Measurements from ENCODE around the gene HSPA1A. TPM values are rescaled to one million over a fixed set of nuclear protein-coding genes. Genes with fewer than 3 reads are reported as not detected.
A peak's percentile ranks its signal among the peaks of the same experiment; 100 is the strongest.

Gene HSPA1A
- total and polyA plus RNA-seq, 10 donors: 16.4 to 384 (median 122) TPM

DNA sequence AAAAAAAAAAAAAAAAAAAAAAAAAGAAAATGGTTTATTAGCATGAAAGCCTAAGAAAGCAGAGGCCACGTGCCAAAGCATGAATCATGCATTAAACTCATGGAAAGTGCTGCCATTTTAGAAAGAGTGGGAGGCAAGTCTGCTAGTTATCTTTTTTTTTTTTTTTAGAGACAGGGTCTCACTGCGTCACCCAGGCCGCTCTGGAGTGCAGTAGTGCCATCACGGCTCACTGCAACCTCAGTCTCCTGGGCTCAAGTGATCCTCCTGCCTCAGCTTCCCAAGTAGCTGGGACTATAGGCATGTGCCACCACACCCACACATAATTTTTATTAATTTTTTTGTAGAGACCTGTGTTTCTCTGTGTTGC lies 43.4 kb upstream of the HSPA1A start:
- intact Hi-C loops (cut with DNase I; ENCODE audit: low total_unique reads): no loop called here
- Histone ChIP-seq H3K27me3 (replicated peaks in 1 of 7) (no peaks in the 10 kb centered on the region), H3K27ac (peak overlapping the region in 1 of 8 donors; percentile 8), H3K36me3 (no peaks in the 10 kb centered on the region), H3K4me3 (no peak overlapping the region), H3K4me1 (peaks cover 6 to 75% (median 37%) of the 10 kb centered on the region in 6 donors), H3K9me3 (no peaks in the 10 kb centered on the region)
- DNase-seq: peak; percentile 46
- TF ChIP-seq POLR2A (IDR thresholded peaks at IDR 0.05) (no peak), POLR2AphosphoS5 (IDR thresholded peaks at IDR 0.05) (no peak)
- TF ChIP-seq, protein P1, sequence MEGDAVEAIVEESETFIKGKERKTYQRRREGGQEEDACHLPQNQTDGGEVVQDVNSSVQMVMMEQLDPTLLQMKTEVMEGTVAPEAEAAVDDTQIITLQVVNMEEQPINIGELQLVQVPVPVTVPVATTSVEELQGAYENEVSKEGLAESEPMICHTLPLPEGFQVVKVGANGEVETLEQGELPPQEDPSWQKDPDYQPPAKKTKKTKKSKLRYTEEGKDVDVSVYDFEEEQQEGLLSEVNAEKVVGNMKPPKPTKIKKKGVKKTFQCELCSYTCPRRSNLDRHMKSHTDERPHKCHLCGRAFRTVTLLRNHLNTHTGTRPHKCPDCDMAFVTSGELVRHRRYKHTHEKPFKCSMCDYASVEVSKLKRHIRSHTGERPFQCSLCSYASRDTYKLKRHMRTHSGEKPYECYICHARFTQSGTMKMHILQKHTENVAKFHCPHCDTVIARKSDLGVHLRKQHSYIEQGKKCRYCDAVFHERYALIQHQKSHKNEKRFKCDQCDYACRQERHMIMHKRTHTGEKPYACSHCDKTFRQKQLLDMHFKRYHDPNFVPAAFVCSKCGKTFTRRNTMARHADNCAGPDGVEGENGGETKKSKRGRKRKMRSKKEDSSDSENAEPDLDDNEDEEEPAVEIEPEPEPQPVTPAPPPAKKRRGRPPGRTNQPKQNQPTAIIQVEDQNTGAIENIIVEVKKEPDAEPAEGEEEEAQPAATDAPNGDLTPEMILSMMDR (IDR thresholded peaks at IDR 0.05 in 8 of 11, conservative IDR thresholded peaks at IDR 0.05 in 3 of 11): no peak
- WGBS, 5 donors: 70 to 81% (median 79%) methylated on average over 4 of the region's 4 CpGs

- no peak overlapping the region for H3K27ac ChIP-seq
- no peak for TF ChIP-seq POLR2AphosphoS5 (IDR thresholded peaks at IDR 0.05)
- TF ChIP-seq POLR2A (IDR thresholded peaks at IDR 0.05): no peak
- TF ChIP-seq, protein P1 (IDR thresholded peaks at IDR 0.05 in 8 of 11, conservative IDR thresholded peaks at IDR 0.05 in 3 of 11): no peak
- H3K4me1 ChIP-seq: peaks cover 9 to 58% (median 30%) of the 10 kb centered on the region in 6 donors
- 79 to 91% (median 87%) methylated on average over 3 to 4 of the region's 4 CpGs for WGBS, 5 donors
- no peaks in the 10 kb centered on the region for H3K9me3 ChIP-seq
- peaks cover 0 to 27% (median 21%) of the 10 kb centered on the region in 6 donors for H3K36me3 ChIP-seq
- no peak overlapping the region for H3K4me3 ChIP-seq
- DNase-seq: no peak
- H3K27me3 ChIP-seq (replicated peaks in 1 of 7): no peaks in the 10 kb centered on the region
- intact Hi-C loops (cut with DNase I; ENCODE audit: low total_unique reads): no loop called here
These were observed 40.2 kb upstream of the HSPA1A start for GRCh38 chr6:31775184-31775583.

GRCh38 chr6:31775633-31776484 lies 39.5 kb upstream of the HSPA1A start:
- WGBS, 5 donors: 82 to 85% (median 84%) methylated on average over 30 to 32 of the region's 32 CpGs
- Histone ChIP-seq H3K27ac (peak overlapping the region in 1 of 8 donors; percentile 69), H3K4me3 (no peak overlapping the region), H3K27me3 (replicated peaks in 1 of 7) (no peaks in the 10 kb centered on the region), H3K36me3 (peaks cover 0 to 34% (median 28%) of the 10 kb centered on the region in 6 donors), H3K9me3 (no peaks in the 10 kb centered on the region), H3K4me1 (peaks cover 9 to 54% (median 29%) of the 10 kb centered on the region in 6 donors)
- no peak for DNase-seq
- intact Hi-C loops (cut with DNase I; ENCODE audit: low total_unique reads): no loop called here
- TF ChIP-seq POLR2AphosphoS5 (IDR thresholded peaks at IDR 0.05): no peak
- TF ChIP-seq, protein P1 (IDR thresholded peaks at IDR 0.05 in 8 of 11, conservative IDR thresholded peaks at IDR 0.05 in 3 of 11): no peak
- no peak for TF ChIP-seq POLR2A (IDR thresholded peaks at IDR 0.05)

- Histone ChIP-seq H3K4me3 (peak overlapping the region in 1 of 8 donors; percentile 44), H3K27ac (peak overlapping the region in 6 of 8 donors; percentile 7 to 80 (median 32)), H3K9me3 (no peaks in the 10 kb centered on the region), H3K4me1 (peaks cover 9 to 47% (median 29%) of the 10 kb centered on the region in 6 donors), H3K27me3 (replicated peaks in 1 of 7) (no peaks in the 10 kb centered on the region), H3K36me3 (peaks cover 0 to 41% (median 35%) of the 10 kb centered on the region in 6 donors)
- intact Hi-C loops (cut with DNase I; ENCODE audit: low total_unique reads): no loop called here
- WGBS, 5 donors: 19 to 40% (median 31%) methylated on average over 11 to 14 of the region's 14 CpGs
- TF ChIP-seq POLR2A (IDR thresholded peaks at IDR 0.05): no peak
- peak; percentile 70 for DNase-seq
These were observed 38.8 kb upstream of the HSPA1A start for GRCh38 chr6:31776485-31776988.

All from spleen (tissue), 11 donors.